Esophagus (tissue), 2 donors: ENCODE results near the gene ANKLE2. TPM values are rescaled to one million over a fixed set of nuclear protein-coding genes. Genes with fewer than 3 reads are reported as not detected.
"Not testable (repeated sequence)": the region's sequence is repeated elsewhere in the genome, so short reads cannot be mapped to it uniquely, and the experiment has no call there.

Experiments
- H3K27ac ChIP-seq, 2 donors: one replicate each; pipeline ENCODE4 v1.5.1; 2013; ENCODE audit warnings: low read depth in 2 of 2, mild to moderate bottlenecking in 2 of 2, inconsistent platforms in 1 of 2, low read length in 1 of 2, moderate library complexity in 1 of 2
- H3K27me3 ChIP-seq, 2 donors: one replicate each; pipeline ENCODE4 v1.6.1; 2013; ENCODE audit warnings: low read length in 2 of 2, control low read depth in 1 of 2, mild to moderate bottlenecking in 1 of 2; ENCODE audit not compliant: insufficient read depth in 2 of 2, control insufficient read depth in 1 of 2
- H3K36me3 ChIP-seq, 2 donors: one replicate each; pipeline ENCODE4 v1.6.1; 2013; ENCODE audit warnings: low read length in 1 of 2; ENCODE audit not compliant: control insufficient read depth in 2 of 2, insufficient read depth in 2 of 2
- H3K4me1 ChIP-seq, 2 donors: one replicate each; pipeline ENCODE4 v1.6.1; 2013; ENCODE audit warnings: low read length in 1 of 2; ENCODE audit not compliant: control insufficient read depth in 2 of 2, insufficient read depth in 2 of 2
- H3K4me3 ChIP-seq, 2 donors: one replicate each; pipeline ENCODE4 v1.5.1; 2013; ENCODE audit warnings: low read length in 2 of 2, mild to moderate bottlenecking in 2 of 2, low read depth in 1 of 2, moderate library complexity in 1 of 2
- H3K9me3 ChIP-seq, 2 donors: one replicate each; pipeline ENCODE4 v1.6.1; 2013; ENCODE audit warnings: mild to moderate bottlenecking in 2 of 2, low read depth in 1 of 2, low read length in 1 of 2, moderate library complexity in 1 of 2; ENCODE audit not compliant: control insufficient read depth in 2 of 2, insufficient read depth in 1 of 2
- WGBS, 2 donors: extraction: QIAGEN DNeasy Blood & Tissue Kit; methylation state at CpG; one replicate each; pipeline ENCODE4 v1.1.7; 2013; 5-methylcytosine and 5-hydroxymethylcytosine counted together
- polyA plus RNA-seq, 2 donors: library from polyadenylated mRNA; stranded (reverse); fragments of 200-250 nt; gene quantifications; one replicate each; pipeline ENCODE4 v1.2.3, GENCODE V29; 2013
- donor health status: healthy with polysubstance abuse.
- donor health status: Bipolar disorder and iron deficiency.

The ANKLE2 gene
- polyA plus RNA-seq, 2 donors = 36.5 to 41.0 TPM

DNA sequence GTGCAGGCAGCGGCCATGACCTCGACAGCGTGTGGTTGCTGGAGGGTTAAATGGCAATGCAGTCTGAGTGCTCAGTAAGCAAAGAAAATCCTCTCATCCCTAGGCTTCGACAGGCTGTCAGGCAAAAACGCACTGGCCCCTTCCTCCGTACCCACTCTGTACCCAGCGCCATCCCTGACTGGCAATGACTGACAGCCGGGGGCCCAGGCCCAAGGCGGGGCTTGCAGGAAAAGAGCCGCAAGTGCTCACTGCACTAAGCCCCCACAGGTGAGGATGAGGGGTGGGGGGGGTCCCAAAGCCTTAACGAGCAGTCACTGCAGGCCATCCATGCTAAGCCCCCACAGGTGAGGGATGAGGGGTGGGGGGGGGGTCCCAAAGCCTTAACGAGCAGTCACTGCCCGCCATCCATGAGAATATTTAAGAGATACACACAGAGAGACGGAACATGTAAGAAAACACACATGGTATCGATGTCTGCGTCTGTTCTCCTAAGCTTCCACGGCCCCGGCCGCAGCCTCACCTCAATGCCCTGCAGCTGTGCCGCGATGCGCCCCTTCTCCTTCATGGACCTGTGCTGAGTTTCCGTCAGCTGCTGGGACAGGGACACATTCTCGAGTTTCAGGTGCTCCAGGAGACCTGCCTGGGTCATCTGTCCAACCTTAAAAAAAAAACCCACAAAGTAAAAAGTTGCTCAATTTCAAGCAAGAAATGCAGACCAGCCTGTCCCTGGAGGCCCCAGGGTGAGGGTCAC is 36.4 kb upstream of the ANKLE2 start:
- Histone ChIP-seq H3K4me1 (no peaks in the 10 kb centered on the region), H3K27ac (no peak overlapping the region), H3K4me3 (no peak overlapping the region), H3K9me3 (no peaks in the 10 kb centered on the region), H3K27me3 (no peaks in the 10 kb centered on the region), H3K36me3 (peaks cover 27 to 60% of the 10 kb centered on the region in 2 donors)
- 93% methylated on average over 24 of the region's 24 CpGs for WGBS, 2 donors

DNA sequence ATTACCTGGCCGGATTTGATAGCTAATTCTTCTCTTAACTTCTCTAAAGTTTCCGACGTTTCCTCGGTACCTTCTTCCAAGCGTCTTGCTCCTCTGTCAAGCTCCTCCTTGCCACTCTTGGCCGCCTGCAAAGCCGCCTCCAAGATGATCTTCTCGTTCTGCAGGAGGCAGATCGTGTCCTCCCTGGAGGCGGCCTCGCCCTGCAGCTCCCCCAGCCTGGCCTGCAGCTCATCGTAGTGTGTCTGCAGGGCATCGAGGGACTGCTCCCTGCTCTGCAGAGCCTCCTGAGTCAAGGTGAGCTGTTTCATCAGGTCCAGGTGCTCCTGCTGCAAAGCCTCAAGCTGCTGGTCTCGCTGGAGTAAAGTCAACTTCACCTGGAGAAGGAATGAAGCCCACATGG is 34.2 kb upstream of the ANKLE2 start:
- H3K36me3 ChIP-seq = peaks cover 34 to 50% of the 10 kb centered on the region in 2 donors
- WGBS, 2 donors = 96% methylated on average over 14 of the region's 14 CpGs
- no peaks in the 10 kb centered on the region for H3K9me3 ChIP-seq
- H3K27ac ChIP-seq = no peak overlapping the region
- H3K27me3 ChIP-seq = no peaks in the 10 kb centered on the region
- H3K4me3 ChIP-seq = no peak overlapping the region
- no peaks in the 10 kb centered on the region for H3K4me1 ChIP-seq

GRCh38 chr12:132791940-132792339 is 30.3 kb upstream of the ANKLE2 start:
- not testable (repeated sequence) for H3K9me3 ChIP-seq, H3K4me3 ChIP-seq, H3K4me1 ChIP-seq, H3K27ac ChIP-seq, H3K27me3 ChIP-seq
- WGBS, 2 donors = 92 to 97% methylated on average over 2 of the region's 2 CpGs
- H3K36me3 ChIP-seq = peaks cover 23 to 45% of the 10 kb centered on the region in 2 donors

GRCh38 chr12:132789099-132789471 is 27.5 kb upstream of the ANKLE2 start:
- WGBS, 2 donors = 95 to 96% methylated on average over 21 of the region's 21 CpGs
- peaks cover 23 to 51% of the 10 kb centered on the region in 2 donors for H3K36me3 ChIP-seq

DNA sequence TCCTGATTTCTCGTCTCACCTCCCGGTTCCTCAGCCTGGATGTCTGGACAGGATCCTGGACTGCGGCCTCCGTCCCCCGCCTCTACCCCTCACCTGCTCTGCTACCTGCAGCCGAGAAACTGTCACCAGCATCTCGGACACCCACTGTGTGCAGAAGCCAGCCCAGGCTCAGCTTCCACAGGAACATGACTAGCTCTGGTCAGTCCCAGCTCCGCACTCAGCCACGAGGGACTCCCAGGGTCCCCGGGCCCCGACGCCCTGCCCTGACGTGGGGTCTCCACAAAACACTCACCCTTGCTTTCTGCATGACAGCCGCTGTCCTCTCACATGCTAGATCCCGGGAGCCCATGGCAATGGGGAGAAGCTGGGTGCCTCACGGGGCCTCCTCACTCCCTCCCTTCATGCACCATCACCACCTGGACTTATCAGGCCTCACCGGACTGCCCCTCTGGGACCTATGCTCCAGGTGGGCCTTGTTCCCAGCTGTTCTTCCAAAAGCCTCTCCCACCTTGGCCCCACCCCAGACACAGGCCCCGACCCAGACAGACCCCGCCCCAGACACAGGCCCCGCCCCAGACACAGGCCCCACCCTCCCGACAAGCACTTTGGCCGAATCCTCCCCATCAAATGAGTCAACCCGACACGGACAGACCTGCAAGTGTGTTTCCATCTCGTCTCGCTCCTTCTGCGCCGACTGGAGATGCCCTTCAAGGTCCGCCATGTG is 26.9 kb upstream of the ANKLE2 start:
- 96 to 97% methylated on average over 29 of the region's 29 CpGs for WGBS, 2 donors
- no peak overlapping the region for H3K4me3 ChIP-seq
- peaks cover 23 to 50% of the 10 kb centered on the region in 2 donors for H3K36me3 ChIP-seq
- H3K27ac ChIP-seq = no peak overlapping the region
- no peaks in the 10 kb centered on the region for H3K27me3 ChIP-seq
- H3K9me3 ChIP-seq = no peaks in the 10 kb centered on the region
- H3K4me1 ChIP-seq = no peaks in the 10 kb centered on the region

More at GRCh38 chr12:132789099-132789471, 27.5 kb upstream of the ANKLE2 start:
- H3K4me3 ChIP-seq = no peak overlapping the region
- no peaks in the 10 kb centered on the region for H3K27me3 ChIP-seq
- H3K4me1 ChIP-seq = no peaks in the 10 kb centered on the region
- H3K27ac ChIP-seq = no peak overlapping the region
- H3K9me3 ChIP-seq = no peaks in the 10 kb centered on the region

GRCh38 chr12:132787877-132788276 is 26.2 kb upstream of the ANKLE2 start:
- H3K36me3 ChIP-seq = peaks cover 23 to 54% of the 10 kb centered on the region in 2 donors
- no peaks in the 10 kb centered on the region for H3K9me3 ChIP-seq
- H3K27ac ChIP-seq = no peak overlapping the region
- H3K4me1 ChIP-seq = no peaks in the 10 kb centered on the region
- H3K27me3 ChIP-seq = no peaks in the 10 kb centered on the region
- H3K4me3 ChIP-seq = no peak overlapping the region
- WGBS, 2 donors = 92% methylated on average over 15 of the region's 15 CpGs

- Histone ChIP-seq H3K4me3 (no peak overlapping the region), H3K36me3 (peaks cover 26 to 59% of the 10 kb centered on the region in 2 donors), H3K9me3 (no peaks in the 10 kb centered on the region), H3K27me3 (no peaks in the 10 kb centered on the region), H3K4me1 (no peaks in the 10 kb centered on the region), H3K27ac (no peak overlapping the region)
- WGBS, 2 donors = 94 to 95% methylated on average over 20 to 21 of the region's 21 CpGs
Measured at GRCh38 chr12:132786192-132786591, 24.6 kb upstream of the ANKLE2 start.

DNA sequence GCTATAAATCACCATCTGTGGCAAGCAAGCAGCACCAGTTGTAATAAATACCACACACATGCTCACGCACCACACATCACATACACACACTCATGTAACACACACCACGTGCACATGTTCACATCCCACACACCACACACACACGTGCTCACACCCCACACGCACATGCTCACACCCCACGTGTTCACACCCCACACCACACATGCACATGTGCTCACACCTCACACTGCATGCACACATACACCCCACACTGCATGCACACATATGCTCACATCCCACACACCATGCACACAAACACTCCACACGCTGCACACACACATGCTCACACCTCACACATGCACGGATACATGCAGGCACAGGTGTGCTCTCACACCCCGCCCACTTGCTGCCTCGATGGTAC is 22.9 kb upstream of the ANKLE2 start:
- peaks cover 36 to 71% of the 10 kb centered on the region in 2 donors for H3K36me3 ChIP-seq
- 80 to 86% methylated on average over 9 of the region's 9 CpGs for WGBS, 2 donors

GRCh38 chr12:132783917-132784531 is 22.4 kb upstream of the ANKLE2 start:
- no peaks in the 10 kb centered on the region for H3K9me3 ChIP-seq
- H3K27me3 ChIP-seq = no peaks in the 10 kb centered on the region
- H3K4me3 ChIP-seq = no peak overlapping the region
- WGBS, 2 donors = 85 to 88% methylated on average over 22 of the region's 22 CpGs
- peaks cover 31 to 68% of the 10 kb centered on the region in 2 donors for H3K36me3 ChIP-seq
- H3K27ac ChIP-seq = no peak overlapping the region
- no peaks in the 10 kb centered on the region for H3K4me1 ChIP-seq

More for the DNA sequence above, 22.9 kb upstream of the ANKLE2 start:
- Histone ChIP-seq H3K27me3 (no peaks in the 10 kb centered on the region), H3K27ac (no peak overlapping the region), H3K9me3 (no peaks in the 10 kb centered on the region), H3K4me1 (no peaks in the 10 kb centered on the region), H3K4me3 (no peak overlapping the region)
